GM18520 (cell line): ENCODE measurements around the gene FRMD4A.
"Not testable (repeated sequence)": the region's sequence is repeated elsewhere in the genome, so short reads cannot be mapped to it uniquely, and the experiment has no call there.

Experiments
- ATAC-seq: cut with Tn5 transposase; IDR thresholded peaks from one replicate; pipeline ENCODE4 v1.9.1; 2021; ENCODE audit not compliant: unreplicated experiment

The FRMD4A gene

DNA sequence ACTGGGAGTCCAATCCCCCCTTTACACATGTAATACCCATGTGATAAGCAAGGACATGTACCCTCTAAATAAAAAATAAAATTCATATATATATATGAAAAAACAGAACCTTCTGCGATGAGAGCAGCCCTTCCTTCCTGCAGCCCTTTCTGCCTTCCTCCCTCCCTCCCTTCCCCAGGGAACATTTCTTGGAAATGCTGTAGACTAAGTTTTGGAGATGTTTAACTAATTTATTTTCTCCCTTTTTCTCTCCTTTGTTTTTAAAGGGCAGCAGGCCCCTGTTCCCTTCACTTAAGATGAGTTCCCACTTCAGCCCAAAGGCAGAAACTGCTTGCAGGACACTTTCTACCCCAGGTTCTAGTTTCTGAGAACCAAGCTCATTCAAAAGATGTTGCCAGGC, 179.2 kb downstream of the FRMD4A start:
- ATAC-seq: no peak

GRCh38 chr10:14150526-14150925, 180.2 kb downstream of the FRMD4A start:
- no peak for ATAC-seq

- ATAC-seq: no peak
Measured at GRCh38 chr10:14146501-14146900, 184.2 kb downstream of the FRMD4A start.

DNA sequence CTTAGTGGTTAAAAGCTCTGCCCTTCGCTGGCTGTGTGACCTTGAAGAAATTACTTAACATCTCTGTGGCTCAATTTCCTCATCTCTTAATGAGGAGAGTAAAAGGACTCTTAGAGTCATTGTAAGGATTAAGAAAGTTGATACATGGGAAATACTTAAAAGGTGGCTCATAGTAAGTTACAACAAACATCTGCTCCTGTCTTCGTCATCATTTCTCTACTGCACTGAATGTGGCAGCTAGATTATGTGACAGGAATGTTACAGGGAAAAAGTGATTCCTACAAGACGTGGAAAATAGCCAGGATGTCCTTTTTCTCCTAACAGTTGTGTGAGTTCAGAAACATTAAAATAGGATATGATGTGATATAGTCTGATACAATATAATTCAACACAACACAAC, 184.7 kb downstream of the FRMD4A start:
- ATAC-seq: no peak

DNA sequence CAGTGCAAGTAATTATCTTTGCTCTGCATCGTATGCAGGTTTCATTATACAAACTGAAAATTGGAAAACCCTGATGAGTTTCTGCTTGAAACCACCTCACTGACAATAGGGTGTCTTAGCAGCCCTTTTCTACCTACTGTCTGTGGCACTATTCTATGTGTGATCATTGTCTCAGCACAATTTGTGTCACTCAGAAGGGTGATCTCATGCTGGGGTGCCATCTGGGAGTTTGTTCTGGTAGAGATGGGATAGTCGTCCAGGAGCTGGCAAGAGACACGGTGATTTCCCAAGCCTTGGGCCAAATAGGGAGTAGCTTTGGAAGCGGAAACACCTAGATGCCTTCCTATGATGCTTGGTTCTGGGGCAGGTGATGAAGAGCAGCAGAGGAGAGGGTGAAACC, 186.3 kb downstream of the FRMD4A start:
- ATAC-seq: no peak

- no peak for ATAC-seq
Measured at GRCh38 chr10:14142606-14143250, 188.0 kb downstream of the FRMD4A start.

DNA sequence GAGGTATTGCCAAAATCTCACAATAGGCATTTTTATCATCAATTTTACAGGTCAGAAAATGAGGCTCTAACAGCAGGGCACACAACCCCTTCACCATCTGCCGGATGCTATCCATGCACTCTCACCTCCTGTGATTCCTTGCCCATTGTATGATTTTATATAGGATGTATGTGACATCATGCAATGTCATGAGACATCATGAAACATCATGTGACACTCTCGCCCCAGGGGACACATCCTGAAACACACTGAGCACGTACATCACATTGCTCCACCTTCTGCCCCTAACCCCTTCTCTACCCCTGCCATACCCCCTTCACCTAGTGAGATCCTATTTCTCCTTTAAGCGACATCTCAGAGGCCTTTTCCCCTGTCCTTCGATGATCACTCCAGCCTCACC, 189.4 kb downstream of the FRMD4A start:
- ATAC-seq: no peak

GRCh38 chr10:14137391-14137790, 193.3 kb downstream of the FRMD4A start:
- no peak for ATAC-seq

DNA sequence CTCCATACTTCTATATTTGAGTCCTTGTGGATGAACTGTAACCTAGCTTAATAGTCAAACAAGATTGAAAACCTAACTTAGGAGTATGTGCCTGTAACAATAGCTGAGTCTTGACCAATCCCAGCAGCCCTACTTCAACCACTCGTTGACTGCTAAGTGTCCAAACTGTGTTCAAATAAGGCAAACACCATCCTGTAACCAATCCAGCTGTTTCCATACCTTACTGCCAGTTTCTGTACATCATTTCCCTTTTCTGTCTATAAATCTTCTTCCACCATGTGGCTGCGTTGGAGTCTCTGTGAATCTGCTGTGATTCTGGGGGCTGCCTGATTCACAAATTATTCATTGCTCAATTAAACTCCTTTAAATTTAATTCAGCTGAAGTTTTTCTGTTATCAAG, 195.5 kb downstream of the FRMD4A start:
- ATAC-seq: not testable (repeated sequence)

DNA sequence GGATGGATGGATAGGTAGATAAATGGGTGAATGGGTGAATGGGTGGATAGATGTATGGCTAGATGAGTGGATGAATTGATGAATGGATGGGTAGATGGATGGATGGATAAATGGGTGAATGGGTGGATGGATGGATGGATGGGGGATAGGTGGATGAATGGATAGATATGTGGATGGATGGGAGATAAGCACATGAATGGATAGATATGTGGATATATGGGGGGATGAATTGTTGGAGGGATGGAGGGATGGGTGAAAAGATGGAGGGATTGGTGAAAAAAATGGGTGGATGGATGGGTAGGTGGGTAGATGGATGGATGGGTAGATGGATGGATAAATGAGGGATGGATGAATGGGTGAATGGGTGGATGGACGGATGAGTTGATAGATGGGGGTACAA, 196.4 kb downstream of the FRMD4A start:
- ATAC-seq: no peak

- no peak for ATAC-seq
Measured at GRCh38 chr10:14131261-14131960, 199.3 kb downstream of the FRMD4A start.

DNA sequence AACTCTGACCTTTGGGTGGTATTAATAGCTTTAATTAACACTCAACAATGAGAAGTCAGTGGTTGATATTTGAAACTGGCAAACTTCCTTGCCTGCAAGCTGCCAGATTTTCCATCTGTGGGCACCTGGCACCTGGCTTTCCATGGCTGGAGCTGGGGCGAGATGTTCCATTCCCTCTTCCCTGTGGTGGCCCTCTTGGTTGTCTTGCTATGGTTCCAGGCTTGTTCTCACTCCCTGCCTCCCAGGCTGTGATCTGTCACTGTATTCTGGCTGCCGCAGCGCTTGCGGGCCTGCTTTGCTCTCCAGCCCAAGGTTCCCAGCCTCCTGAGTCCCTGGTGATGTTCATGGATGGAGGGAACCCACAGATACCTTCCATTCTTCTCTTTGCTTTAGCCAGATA, 201.0 kb downstream of the FRMD4A start:
- no peak for ATAC-seq

DNA sequence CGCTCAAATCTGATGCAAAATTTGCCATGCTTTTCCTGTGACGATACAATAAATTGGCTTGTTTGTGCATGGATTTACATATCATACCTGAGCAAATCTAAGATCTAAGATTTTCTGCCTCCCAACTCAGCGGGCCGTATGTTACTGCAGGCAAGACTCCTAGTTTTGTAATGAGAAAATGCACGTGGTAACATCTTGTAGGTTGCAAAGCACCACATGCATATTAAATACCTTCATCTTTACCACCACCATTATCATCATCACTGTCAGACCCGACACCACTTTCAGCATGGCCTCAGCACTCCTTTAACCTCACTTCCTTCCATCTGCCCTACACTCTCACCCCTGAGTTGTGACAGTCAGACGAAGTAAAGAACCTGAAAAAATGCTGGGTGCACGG, 202.2 kb downstream of the FRMD4A start:
- ATAC-seq: no peak

DNA sequence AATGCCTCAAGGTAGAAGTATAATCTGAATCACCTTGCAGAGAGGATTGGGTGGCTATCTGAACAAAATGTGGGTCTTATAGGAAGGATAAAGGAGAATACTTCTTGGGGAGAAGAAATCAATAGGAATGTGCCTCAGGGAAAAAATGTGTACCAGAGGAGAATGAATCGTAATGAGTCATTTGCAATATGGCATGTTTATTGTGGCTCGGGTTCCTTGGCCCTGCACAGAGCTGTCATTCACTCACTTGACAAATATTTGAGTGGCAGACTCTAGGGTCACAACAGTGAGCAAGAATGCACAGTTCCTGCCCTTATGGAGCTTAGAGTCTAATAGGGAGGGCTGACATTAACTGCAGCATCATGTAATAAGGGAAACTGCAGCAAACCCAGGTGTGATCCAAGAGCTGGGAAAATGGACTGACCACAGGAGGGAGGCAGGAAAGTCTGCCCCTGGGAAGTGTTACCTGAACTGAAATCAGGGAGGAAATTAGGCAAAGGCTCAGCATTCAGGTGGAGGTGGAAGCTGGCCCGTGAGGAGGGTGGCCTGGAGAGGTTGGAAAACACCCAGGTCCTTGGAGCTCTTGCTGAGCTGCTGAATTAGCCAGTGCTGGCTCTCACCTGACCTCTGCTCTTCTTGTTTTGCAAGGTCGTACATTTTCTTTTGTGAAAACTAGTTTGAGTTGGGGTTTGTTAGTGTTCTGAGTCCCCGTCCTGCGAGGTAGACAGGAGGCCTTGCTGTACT, 203.9 kb downstream of the FRMD4A start:
- no peak for ATAC-seq

DNA sequence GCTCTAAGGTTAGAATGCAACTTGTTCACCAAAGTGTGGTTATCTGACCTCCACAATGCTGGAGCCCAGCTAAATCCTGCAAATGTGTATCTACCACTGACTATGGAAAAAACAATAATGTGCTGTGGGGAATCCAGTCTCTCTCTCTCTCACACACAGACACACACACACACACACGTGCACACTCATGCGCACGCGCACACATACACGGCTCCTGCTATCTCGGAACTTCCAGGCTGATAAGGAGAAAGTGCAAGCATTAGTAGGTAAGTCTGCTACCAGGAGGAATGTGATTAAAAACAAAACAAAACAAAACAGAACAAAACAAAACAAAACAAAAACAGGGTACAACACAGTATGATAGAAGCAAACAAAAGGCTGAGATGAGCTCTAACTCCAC, 205.2 kb downstream of the FRMD4A start:
- no peak for ATAC-seq

DNA sequence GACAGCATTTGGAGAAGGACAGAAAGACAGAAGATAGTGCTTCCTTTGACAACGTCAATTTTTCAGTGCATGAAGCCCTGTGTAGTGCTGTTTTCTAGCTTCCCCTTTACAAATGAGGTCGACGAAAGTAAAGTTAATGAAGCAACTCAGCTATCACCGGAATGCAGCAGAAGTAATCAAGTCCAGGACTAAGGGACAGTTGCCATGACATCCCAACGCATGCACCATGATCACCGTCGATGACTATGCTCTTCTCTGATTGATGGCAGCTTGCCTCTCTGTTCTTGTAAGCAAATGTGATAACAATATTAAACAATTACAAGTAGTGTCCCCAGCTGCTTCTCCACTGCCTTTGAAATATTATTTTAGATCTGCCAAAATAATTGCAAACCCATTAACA, 205.8 kb downstream of the FRMD4A start:
- no peak for ATAC-seq

- ATAC-seq: no peak
Measured at GRCh38 chr10:14123139-14123538, 207.6 kb downstream of the FRMD4A start.

GRCh38 chr10:14120812-14121211, 209.9 kb downstream of the FRMD4A start:
- no peak for ATAC-seq

- no peak for ATAC-seq
Measured at GRCh38 chr10:14118953-14119352, 211.8 kb downstream of the FRMD4A start.

DNA sequence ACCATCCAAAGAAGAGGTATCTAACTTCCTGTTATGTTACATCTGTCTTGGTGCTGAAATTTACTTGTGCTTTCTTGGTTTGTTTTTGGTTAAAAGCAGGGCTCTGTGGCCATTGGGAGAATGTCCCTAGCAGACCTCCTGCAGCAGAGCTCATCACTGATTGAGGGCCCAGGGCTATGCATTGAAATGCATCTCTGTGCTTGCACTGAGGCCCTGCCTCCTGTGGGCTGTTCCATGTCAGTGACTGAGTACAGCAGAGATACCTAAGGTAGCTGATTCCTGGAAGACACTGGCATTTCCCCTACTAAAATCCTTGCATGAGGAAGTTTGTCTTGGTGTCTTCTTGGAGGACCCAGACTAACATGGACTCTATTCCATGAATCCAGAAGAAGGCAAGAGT, 213.9 kb downstream of the FRMD4A start:
- no peak for ATAC-seq

DNA sequence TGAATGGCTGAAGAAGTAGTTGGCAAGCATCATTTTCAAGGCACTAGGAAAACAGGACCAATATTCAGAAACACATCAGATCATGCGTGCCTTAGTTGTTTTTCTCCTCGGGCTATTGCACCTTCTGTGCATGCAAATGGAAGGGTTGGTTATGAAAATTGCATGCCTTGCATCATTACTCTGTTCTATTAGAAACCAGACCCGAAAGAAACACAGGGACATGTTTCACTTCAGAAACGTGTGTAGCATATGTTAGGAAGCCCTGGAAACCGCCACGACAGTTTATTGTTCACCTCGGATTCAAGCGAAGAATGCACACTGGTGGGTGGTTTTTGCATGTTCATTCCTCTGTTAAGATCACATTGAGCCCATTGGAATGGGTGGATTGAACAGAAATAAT, 214.7 kb downstream of the FRMD4A start:
- no peak for ATAC-seq

- no peak for ATAC-seq
Measured at GRCh38 chr10:14114791-14115190, 215.9 kb downstream of the FRMD4A start.
